PC-9 (cell line): ENCODE measurements around the gene TRMT1.

Experiments used
- CTCF ChIP-seq: fragments of 200-600 bp; sonication (generic); conservative IDR thresholded peaks from 2 replicates; pipeline ENCODE4 v1.6.1; 2017; ENCODE audit warnings: mixed run types, antibody characterized with exemption, mild to moderate bottlenecking, moderate library complexity
- EZH2 ChIP-seq: fragments of 200-600 bp; sonication (generic); IDR thresholded peaks from 2 replicates; pipeline ENCODE4 v1.8.0; 2017; ENCODE audit warnings: antibody characterized with exemption, low read depth

DNA sequence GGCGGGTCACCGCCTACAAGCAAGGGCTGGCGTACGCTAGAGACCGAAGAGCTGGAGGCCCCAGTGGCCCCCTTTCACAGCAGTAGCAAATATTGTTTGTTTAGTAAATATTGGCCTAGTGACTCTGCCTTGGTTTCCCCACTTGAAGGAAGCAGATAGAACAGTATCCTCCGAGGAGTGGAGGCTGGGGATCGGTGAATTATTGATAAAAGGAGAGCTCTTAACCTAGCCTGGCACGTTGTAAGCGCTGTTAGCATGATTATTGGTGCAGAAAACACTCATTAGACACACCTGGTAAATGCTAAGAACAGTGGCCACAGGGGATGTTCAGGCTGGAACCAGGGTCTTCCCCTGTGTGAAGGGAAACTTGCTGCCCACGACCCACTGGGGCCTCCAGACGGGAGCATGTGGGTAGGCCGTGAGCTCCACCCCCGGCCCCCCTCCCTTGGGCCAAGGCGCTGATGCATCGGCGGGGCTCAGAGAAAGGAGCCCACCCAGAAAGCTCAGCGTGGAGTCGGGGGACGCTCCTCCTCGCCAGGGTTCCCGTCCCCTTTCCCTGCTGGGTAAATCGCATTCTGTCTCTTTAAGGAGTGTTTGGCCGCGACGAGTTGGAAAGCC lies 35.9 kb upstream of the TRMT1 start:
- TF ChIP-seq CTCF (no peak), EZH2 (no peak)
